ENCODE data around the gene HOMER2. TPM values are rescaled to one million over a fixed set of nuclear protein-coding genes. Genes with fewer than 3 reads are reported as not detected.

HOMER2 gene
- total RNA-seq, 1 experiment from 2014 or later, result 8.8 TPM

DNA sequence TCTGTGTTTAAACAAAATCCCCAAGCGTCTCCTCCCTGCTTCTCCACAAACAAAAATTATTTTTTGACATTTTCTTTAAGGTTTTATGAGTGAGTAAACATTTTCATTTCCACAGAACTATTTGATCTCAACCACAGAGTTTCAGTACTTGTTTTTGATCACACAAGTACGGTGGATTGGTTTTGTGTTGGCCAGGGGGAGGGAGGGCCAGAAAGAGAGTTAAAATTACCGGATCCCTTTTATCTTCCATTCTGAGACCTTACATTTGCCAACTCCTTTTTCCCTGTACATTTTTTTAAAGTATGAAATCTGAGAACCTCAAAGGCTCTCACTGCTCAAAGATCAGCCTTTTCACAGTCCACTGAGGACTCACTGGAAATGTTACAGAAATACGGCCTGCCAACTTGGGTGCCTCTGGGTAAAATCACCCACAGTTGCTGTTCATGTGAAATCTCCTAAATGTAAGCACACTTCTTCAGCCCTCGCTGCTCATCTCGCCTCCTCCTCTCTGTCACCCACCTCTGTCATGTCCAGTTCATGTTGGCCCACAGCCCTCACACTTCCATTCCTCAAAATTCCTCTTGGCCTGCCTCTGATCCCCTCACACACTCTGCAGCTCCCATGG, 1.7 kb downstream of the HOMER2 start:
- TF ChIP-seq, protein P1, sequence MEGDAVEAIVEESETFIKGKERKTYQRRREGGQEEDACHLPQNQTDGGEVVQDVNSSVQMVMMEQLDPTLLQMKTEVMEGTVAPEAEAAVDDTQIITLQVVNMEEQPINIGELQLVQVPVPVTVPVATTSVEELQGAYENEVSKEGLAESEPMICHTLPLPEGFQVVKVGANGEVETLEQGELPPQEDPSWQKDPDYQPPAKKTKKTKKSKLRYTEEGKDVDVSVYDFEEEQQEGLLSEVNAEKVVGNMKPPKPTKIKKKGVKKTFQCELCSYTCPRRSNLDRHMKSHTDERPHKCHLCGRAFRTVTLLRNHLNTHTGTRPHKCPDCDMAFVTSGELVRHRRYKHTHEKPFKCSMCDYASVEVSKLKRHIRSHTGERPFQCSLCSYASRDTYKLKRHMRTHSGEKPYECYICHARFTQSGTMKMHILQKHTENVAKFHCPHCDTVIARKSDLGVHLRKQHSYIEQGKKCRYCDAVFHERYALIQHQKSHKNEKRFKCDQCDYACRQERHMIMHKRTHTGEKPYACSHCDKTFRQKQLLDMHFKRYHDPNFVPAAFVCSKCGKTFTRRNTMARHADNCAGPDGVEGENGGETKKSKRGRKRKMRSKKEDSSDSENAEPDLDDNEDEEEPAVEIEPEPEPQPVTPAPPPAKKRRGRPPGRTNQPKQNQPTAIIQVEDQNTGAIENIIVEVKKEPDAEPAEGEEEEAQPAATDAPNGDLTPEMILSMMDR (IDR thresholded peaks at IDR 0.05; ENCODE audit: unreplicated experiment), result no peak
- ChIA-PET POLR2A (no interaction called here), CTCF (interaction anchor here (0.7 kb wide), 1 partner anchor 421 kb away, joined by 3 read pairs; no protein-coding TSS in a partner anchor)
- intact Hi-C loops (cut with micrococcal nuclease), result no loop called here
- Mint-ChIP-seq H3K27me3 (ENCODE audit: insufficient read depth, unreplicated experiment) (no peaks in the 10 kb centered on the region), H3K4me1 (ENCODE audit: insufficient read depth, unreplicated experiment) (no peaks in the 10 kb centered on the region), H3K36me3 (ENCODE audit: insufficient read depth, unreplicated experiment) (no peaks in the 10 kb centered on the region), H3K27ac (ENCODE audit: low read depth, unreplicated experiment) (no peak overlapping the region), H3K4me3 (ENCODE audit: unreplicated experiment) (no peak overlapping the region), H3K9me3 (ENCODE audit: unreplicated experiment) (no peaks in the 10 kb centered on the region)
- no TSS peak for BruUV-seq (replicated peaks)
- no peak for DNase-seq (ENCODE audit: unreplicated experiment)

DNA sequence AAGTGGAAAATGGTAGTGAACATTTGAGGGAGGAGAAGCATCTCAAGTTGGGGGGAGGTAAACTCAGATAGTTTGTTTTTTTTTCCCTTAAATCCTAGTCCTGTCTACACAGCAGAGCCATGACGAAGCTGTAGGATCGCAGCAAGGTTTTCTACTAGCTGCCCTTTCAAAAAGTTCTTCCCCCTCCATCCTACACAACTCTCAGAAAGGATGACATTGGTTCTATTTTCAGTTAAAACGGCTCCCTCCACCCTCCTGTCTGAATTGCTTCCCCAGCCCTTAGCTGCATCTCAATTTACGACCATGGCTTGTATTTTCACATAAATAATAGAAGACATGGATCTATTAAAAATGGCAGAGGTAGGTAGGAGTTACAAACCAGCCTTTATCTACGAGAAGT, 2.2 kb downstream of the HOMER2 start:
- CTCF ChIA-PET, result interaction anchor here (0.8 kb wide), 1 partner anchor 906 kb away, joined by 4 read pairs; no protein-coding TSS in a partner anchor
- H3K4me1 Mint-ChIP-seq (ENCODE audit: insufficient read depth, unreplicated experiment), result no peaks in the 10 kb centered on the region
- intact Hi-C loops (cut with micrococcal nuclease), result no loop called here
- no peak overlapping the region for H3K27ac Mint-ChIP-seq (ENCODE audit: low read depth, unreplicated experiment)
- no peaks in the 10 kb centered on the region for H3K9me3 Mint-ChIP-seq (ENCODE audit: unreplicated experiment)
- TF ChIP-seq, protein P1 (IDR thresholded peaks at IDR 0.05; ENCODE audit: unreplicated experiment), result no peak
- no peaks in the 10 kb centered on the region for H3K27me3 Mint-ChIP-seq (ENCODE audit: insufficient read depth, unreplicated experiment)
- no peak for DNase-seq (ENCODE audit: unreplicated experiment)
- no peaks in the 10 kb centered on the region for H3K36me3 Mint-ChIP-seq (ENCODE audit: insufficient read depth, unreplicated experiment)
- BruUV-seq (replicated peaks), result no TSS peak
- POLR2A ChIA-PET, result no interaction called here
- no peak overlapping the region for H3K4me3 Mint-ChIP-seq (ENCODE audit: unreplicated experiment)

DNA sequence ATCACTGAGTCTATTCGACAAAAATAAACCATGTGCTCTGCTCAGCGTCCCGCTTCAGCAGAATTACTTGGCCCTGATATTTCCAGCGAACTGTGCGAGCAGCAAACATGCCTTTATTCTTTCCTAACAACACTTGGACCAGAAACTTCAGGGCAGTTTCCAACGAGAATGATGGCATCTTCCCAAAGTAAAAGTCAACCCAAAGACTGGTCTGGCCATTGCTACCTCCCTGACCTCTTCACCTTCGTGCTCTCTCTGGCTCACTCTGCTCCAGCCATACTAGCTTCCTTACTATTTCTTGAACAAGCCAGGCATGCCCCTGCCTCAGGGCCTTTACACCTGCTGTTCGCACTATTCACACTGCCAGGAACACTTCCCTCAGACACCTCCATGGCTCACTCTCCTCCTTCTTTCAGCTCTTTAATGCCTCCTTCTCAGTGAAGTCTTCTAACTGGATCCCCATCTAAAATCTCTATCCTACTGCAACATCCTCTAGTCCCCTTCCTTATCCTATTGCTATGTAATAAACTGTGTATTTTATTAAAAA, 6.3 kb downstream of the HOMER2 start:
- TF ChIP-seq, protein P1 (IDR thresholded peaks at IDR 0.05; ENCODE audit: unreplicated experiment), result no peak
- POLR2A ChIA-PET, result interaction anchor here (0.6 kb wide), 1 partner anchor 78 kb away, joined by 3 read pairs; no protein-coding TSS in a partner anchor
- BruUV-seq (replicated peaks), result no TSS peak
- H3K9me3 Mint-ChIP-seq (ENCODE audit: unreplicated experiment), result no peaks in the 10 kb centered on the region
- H3K4me3 Mint-ChIP-seq (ENCODE audit: unreplicated experiment), result no peak overlapping the region
- intact Hi-C loops (cut with micrococcal nuclease), result no loop called here
- peaks cover 17% of the 10 kb centered on the region for H3K4me1 Mint-ChIP-seq (ENCODE audit: insufficient read depth, unreplicated experiment)
- H3K27me3 Mint-ChIP-seq (ENCODE audit: insufficient read depth, unreplicated experiment), result no peaks in the 10 kb centered on the region
- no peaks in the 10 kb centered on the region for H3K36me3 Mint-ChIP-seq (ENCODE audit: insufficient read depth, unreplicated experiment)
- CTCF ChIA-PET, result interaction anchor here (2.0 kb wide), 1 partner anchor 97 kb away, joined by 7 read pairs; no protein-coding TSS in a partner anchor
- DNase-seq (ENCODE audit: unreplicated experiment), result no peak
- no peak overlapping the region for H3K27ac Mint-ChIP-seq (ENCODE audit: low read depth, unreplicated experiment)

DNA sequence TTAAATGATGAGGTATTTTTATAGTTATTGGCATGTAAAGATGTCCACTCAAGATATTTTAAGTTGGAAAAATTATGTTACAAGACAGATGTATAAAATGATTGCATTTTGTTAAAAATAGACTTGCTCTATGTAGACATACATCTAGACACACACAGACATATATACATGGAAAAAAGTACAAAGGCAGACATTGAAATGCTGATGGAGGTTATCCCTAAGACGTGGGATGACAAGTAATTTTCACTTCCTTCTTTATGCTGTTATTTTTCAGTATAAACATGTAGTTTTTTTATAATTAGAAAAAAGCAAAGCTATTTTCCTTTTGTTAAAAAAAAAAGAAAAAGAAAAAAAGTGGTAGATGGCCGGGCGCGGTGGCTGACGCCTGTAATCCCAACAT, 7.2 kb downstream of the HOMER2 start:
- no TSS peak for BruUV-seq (replicated peaks)
- TF ChIP-seq, protein P1 (IDR thresholded peaks at IDR 0.05; ENCODE audit: unreplicated experiment), result no peak
- DNase-seq (ENCODE audit: unreplicated experiment), result no peak
- ChIA-PET CTCF (interaction anchor here (2.0 kb wide), 1 partner anchor 96 kb away, joined by 7 read pairs; no protein-coding TSS in a partner anchor), POLR2A (interaction anchor here (1.3 kb wide), 1 partner anchor 26 kb away, joined by 3 read pairs; no protein-coding TSS in a partner anchor)
- Mint-ChIP-seq H3K36me3 (ENCODE audit: insufficient read depth, unreplicated experiment) (no peaks in the 10 kb centered on the region), H3K4me1 (ENCODE audit: insufficient read depth, unreplicated experiment) (peaks cover 17% of the 10 kb centered on the region), H3K4me3 (ENCODE audit: unreplicated experiment) (no peak overlapping the region), H3K27me3 (ENCODE audit: insufficient read depth, unreplicated experiment) (no peaks in the 10 kb centered on the region), H3K9me3 (ENCODE audit: unreplicated experiment) (no peaks in the 10 kb centered on the region), H3K27ac (ENCODE audit: low read depth, unreplicated experiment) (no peak overlapping the region)
- intact Hi-C loops (cut with micrococcal nuclease), result no loop called here
